T-helper 2 cell treated with Interferon-gamma antibody and Interleukin-4, amounts not matched to agents 100 ng/mL and 5 ng/mL, for 36 hours (primary cell): ENCODE results near the gene KCNK18. TPM values are rescaled to one million over a fixed set of nuclear protein-coding genes. Genes with fewer than 3 reads are reported as not detected.
"Not testable (repeated sequence)": the region's sequence is repeated elsewhere in the genome, so short reads cannot be mapped to it uniquely, and the experiment has no call there.

Experiments used
- intact Hi-C: fragments of 100-400 bp; cut with micrococcal nuclease; formaldehyde crosslinking; loops from one replicate; pipeline ENCODE4 v1.15.1; 2023
- total RNA-seq: library from RNA; stranded (reverse); gene quantifications from 2 replicates; pipeline ENCODE4 v1.2.3, GENCODE V29; 2022

The KCNK18 gene
- total RNA-seq, 1 donor from 2014 or later: not detected

DNA sequence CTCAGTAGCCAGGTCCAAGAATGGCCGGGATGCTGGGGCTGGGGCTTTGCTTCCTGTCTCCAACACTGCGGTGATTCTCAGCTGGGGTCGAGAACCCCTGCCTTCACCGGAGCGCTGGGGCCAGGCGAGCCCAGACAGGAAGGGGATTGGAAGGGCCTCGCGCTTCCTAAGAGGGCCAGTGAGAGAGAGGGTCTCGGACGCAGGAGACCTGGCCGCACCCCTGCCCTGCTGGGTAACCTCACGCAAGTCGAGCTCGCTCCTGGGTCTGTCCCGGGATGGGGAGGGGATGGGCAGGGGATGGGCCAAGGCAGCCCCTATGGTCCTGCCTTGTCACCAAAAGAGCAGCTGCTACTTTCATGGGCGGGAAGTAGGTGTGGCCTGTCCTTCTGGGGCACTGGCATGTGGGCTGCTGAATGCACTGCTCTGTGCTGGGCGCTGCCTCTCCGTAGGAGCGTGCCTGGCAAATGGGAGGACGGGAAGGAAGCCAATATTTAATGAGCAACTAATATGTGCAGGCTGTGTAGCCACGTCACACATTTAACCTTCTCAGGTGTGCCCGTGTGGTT is 20.0 kb downstream of the KCNK18 start:
- intact Hi-C loops: loop anchor here (1.0 to 10.0 kb wide), 3 partner anchors 103 to 1028 kb away; no protein-coding TSS in a partner anchor

DNA sequence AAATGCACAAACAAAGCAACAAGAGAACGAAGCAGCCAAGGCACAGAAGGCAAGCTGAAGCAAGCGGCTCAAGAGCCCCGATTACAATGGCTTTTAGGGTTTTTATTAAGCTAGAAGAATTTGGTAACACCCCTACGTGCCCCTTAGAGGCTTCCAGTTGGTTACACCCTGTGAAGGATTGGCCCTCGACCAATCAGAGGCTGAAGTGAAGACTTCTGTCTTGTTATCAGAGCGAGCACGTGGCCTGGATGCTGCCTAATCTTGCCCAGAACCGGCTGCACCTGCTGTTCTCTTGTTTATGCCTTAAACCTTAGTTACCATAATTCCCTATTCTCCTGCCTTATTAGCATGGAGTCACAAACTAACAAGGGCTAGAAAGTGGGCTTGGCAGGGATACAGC is 21.4 kb downstream of the KCNK18 start:
- intact Hi-C loops: loop anchor here (5.0 to 10.0 kb wide), 2 partner anchors 154 to 1026 kb away; no protein-coding TSS in a partner anchor

- intact Hi-C loops: no loop called here
Observed at GRCh38 chr10:117221156-117221711, 23.9 kb downstream of the KCNK18 start.

DNA sequence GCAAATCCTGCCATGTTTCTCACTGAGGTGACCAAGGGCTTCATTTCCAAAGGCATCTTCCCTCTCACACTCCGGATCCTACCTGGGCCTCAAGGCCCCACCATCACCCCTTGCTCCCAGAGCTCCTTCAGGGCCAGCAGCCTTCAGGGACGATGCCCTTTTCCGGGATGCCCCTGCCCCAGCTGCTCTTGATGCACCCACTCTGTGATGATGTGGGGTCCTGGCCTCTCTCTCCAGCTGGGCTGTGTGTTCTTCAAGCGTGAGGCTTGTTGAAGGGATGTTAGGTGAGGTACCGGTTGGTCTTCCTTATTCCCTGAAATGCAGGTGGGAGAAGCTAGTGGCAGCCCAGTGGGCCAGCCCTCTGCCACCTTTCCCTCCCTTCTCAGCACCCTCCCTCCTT is 25.3 kb downstream of the KCNK18 start:
- intact Hi-C loops: no loop called here

DNA sequence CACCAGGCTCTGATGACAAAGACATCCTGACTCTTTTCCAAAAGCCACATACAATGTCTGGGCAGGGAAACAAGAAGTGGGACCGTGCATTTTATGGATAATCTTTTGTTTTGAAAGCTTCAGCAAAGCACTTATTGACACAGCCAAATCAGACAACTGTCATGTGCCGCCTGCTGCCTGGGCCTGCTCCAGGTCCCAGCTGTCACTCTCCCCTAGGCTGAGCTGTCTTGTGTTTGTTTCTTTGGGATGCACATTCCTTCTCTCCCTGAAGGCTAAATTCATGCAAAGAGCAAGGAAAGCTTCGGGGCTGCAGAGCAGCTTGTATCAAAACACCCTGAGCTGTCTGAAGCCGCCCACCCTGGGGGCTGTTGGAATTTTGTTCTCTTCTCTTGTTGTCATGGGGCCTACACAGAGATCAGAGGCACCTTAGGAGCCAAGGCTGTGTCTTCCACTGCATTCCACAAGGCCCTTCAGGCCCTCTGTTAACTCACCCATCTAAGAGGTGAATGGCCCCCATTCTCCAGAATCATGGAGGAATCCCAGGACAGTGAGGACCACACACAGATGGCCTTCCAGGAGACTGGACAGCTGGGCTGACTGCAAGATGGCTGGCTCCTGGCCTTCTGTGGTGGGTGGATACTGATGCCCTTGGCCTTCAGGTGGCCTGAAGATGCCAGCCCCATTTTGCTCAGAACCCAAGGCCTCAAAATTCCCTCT is 25.8 kb downstream of the KCNK18 start:
- intact Hi-C loops: no loop called here

DNA sequence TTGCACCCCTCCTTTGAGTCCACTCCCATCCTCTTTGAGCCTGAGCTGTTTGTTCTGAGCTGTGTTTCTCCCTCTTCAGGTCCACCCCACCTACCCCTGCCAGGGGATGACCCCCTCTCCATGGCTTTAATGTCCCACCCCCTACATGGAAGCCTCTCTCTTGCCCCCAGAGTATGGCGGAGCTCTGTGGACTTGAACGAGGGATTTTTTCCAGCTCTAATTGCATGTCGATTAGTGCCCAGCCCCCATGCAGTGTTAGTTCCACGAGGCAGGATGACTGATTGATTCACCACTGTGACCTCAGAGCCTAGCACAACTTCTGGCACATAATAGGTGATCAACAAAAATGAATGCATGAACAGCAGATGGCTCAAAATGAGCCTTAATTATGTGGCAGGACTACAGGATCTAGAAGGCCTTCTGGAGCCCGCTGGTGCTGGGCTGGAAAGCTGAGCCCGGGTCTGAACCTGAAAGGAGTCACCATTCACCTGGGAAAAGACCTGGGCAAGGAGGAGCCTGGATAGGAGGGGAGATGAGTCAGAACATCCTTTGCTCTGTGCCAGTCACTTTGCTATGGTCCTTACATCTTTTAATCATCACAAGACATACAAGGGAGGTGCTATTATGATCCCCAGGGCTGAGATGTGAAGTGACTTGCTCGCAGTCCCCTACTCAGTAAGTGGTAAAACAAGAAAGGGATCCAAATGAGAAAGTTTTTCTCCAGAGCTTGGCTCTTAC is 26.6 kb downstream of the KCNK18 start:
- intact Hi-C loops: no loop called here

DNA sequence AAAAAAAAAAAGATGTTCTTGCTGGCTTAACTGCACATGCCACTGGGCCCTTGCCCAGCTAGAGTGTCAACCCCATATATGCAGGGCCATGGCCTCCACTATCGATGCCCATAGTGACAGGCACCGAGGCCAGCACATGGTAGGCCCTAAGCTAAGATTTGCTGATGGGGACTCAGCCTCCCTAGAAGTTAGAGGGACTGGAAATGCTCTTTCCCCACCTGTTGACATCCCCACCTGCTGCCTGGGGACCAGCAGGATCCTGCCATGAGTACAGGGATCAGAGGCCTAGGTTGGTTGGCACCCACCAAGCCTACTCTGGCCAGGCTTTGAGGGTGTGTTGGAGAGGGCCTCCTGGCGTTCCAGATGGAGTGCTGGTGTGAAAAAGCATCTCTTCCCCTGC is 27.6 kb downstream of the KCNK18 start:
- intact Hi-C loops: no loop called here

- intact Hi-C loops: no loop called here
Observed at GRCh38 chr10:117226813-117227451, 29.6 kb downstream of the KCNK18 start.

- intact Hi-C loops: no loop called here
Observed at GRCh38 chr10:117228210-117228609, 30.9 kb downstream of the KCNK18 start.

DNA sequence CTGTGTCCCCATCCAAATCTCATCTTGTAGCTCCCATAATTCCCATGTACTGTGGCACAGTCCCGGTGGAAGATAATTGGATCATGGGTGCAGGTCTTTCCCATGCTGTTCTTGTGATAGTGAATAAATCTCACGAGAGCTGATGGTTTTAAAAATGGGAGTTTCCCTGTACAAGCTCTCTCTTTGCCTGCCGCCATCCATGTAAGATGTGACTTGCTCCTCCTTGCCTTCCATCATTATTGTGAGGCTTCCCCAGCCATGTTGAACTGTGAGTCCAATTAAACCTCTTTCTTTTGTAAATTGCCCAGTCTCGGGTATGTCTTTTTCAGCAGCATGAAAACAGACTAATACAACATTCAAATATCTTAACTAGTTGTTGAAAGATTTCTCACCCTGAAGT is 32.8 kb downstream of the KCNK18 start:
- intact Hi-C loops: not testable (repeated sequence)

DNA sequence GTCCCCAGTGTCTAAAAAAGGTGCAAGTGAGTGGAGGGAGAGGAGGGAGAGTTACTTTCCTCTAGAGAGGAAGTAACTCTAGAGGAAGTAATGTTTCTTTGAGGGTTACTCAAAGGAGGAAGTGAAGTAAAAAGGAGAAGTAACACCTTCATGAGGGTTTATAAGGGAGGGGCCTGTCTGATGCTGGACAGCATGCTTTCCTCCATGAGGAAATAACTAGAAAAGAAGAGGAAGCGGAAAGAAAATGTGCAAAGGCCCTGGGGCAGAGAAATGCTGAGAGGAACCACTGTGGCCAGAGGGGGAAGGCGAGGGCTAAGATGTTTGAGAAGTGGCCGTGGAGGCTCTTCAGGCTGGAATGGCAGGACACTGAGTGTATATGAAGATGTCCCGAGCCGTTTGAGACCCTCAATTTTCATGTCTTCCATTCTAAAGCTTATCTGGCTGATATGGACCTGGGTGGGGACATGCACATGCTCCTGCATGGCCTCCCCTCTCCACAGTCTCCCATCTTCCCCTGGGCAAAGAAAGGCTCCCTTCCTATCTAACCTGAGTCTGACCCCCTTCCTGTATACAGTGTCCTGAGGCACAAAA is 40.2 kb downstream of the KCNK18 start:
- intact Hi-C loops: no loop called here

- intact Hi-C loops: no loop called here
Observed at GRCh38 chr10:117239051-117239450, 41.8 kb downstream of the KCNK18 start.

DNA sequence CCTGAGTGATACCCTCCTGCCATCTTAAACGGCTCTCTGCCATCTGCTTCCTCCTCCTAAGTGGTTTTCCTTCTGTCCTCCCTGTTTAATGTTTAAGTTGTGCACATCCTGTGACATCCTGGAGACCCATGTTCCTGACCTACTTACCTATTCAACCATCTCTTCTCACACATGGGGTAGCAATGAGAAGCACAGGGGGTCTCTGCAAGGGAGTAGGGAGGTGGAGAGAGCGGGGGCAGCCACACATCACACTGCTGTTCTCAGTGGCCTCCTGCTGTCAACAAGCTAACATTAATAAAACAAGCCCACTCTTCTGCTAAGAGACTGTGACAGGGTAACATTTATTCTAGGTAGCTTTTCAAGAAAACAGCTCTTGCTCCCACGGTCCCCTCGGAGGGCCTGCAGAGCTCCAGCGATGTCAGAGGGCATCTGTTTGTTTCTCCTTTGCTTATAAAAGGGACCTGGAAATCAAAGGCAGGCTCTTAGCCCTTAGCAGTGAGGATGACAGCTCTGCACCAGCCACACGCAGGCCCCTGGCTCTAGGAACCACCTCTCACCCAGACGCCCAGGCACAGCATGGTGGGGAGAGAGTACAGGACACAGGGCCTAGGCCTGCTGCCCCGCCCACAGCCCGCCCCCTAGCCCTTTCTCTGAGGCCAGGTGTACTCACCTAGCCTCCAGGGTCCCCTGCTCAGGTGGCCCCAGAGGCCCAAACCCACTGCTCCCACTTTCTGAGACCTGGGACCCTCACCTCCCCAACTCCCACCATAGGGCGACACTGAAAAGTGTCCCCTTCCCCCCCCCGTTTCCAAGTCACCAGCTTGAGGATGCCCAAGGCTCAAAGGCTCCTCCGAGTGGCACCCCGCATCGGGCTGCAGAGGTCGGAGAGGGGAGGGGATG is 42.7 kb downstream of the KCNK18 start:
- intact Hi-C loops: no loop called here

GRCh38 chr10:117240621-117241529 is 43.6 kb downstream of the KCNK18 start, which contains the start of gene SLC18A2:
SLC18A2 (plus strand) TSS chr10:117241114; CDS start chr10:117241694, 580 bp downstream.
- intact Hi-C loops: no loop called here

- intact Hi-C loops: no loop called here
Observed at GRCh38 chr10:117241541-117242462, 44.5 kb downstream of the KCNK18 start.

- intact Hi-C loops: no loop called here
Observed at GRCh38 chr10:117242463-117242832, 45.2 kb downstream of the KCNK18 start.

DNA sequence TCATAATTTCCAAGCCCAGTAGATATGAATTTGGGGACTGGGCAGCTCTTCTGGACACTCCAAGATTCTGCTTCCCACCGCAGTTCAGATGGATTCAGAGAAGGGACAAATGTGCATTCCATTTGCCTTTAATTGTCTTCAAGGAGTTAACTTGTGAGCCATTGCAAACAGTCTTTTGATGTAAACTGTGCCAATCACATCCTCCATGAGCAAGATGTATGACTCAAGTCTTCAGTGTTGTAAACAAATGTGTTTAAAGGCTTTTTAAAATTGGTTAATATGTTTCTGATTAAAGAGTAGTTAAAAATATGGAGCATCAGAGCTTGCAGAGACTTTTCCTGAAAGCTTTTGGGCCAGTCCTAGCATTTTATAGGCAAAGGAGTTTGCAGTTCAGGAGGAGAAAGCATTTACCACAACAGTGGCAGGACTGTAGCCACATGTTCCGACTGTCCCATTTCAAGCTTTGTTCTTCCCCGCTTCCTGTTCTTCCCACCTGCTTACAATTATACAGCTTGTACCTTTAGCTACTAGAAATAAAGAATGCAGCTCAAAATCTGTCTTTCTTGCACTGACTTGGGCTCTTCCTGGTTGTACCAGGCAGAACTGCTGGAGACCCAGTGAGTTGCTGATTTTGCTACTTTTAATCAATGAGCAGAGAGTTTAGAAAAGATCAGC is 49.8 kb downstream of the KCNK18 start:
- intact Hi-C loops: no loop called here
